ENCODE data around the gene MREG. TPM values are rescaled to one million over a fixed set of nuclear protein-coding genes. Genes with fewer than 3 reads are reported as not detected.
"Not testable (repeated sequence)": the region's sequence is repeated elsewhere in the genome, so short reads cannot be mapped to it uniquely, and the experiment has no call there.

Gene MREG
- total RNA-seq, 2 experiments from 2014 or later: 16.2 to 26.7 TPM

GRCh38 chr2:215973954-215974699 lies 39.2 kb downstream of the MREG start:
- DNase-seq (no peak), ATAC-seq (no peak)
- Mint-ChIP-seq H3K9me3 (ENCODE audit: low read depth) (no peaks in the 10 kb centered on the region), H3K27me3 (no peaks in the 10 kb centered on the region), H3K4me1 (peaks cover 65% of the 10 kb centered on the region), H3K4me3 (no peak overlapping the region), H3K36me3 (peaks cover 45% of the 10 kb centered on the region), H3K27ac (no peak overlapping the region)
- CTCF ChIA-PET: interaction anchor here (1.4 kb wide), 1 partner anchor 11 kb away, joined by 3 read pairs; no protein-coding TSS in a partner anchor

GRCh38 chr2:215973145-215973792 lies 40.1 kb downstream of the MREG start:
- DNase-seq: no peak
- no peak for ATAC-seq
- H3K36me3 Mint-ChIP-seq: peaks cover 44% of the 10 kb centered on the region
- peak overlapping the region; percentile 4 for H3K27ac Mint-ChIP-seq
- CTCF ChIA-PET: interaction anchor here (1.3 to 1.6 kb wide), 2 partner anchors 12 to 32 kb away, joined by 3 to 5 read pairs; no protein-coding TSS in a partner anchor
- H3K9me3 Mint-ChIP-seq (ENCODE audit: low read depth): no peaks in the 10 kb centered on the region
- no peak overlapping the region for H3K4me3 Mint-ChIP-seq
- peaks cover 62% of the 10 kb centered on the region for H3K4me1 Mint-ChIP-seq
- H3K27me3 Mint-ChIP-seq: no peaks in the 10 kb centered on the region

- CTCF ChIA-PET: interaction anchor here (0.9 to 1.6 kb wide), 3 partner anchors 14 to 48 kb away, joined by 3 to 5 read pairs (median 4); no protein-coding TSS in a partner anchor
- H3K27ac Mint-ChIP-seq: no peak overlapping the region
- no peaks in the 10 kb centered on the region for H3K27me3 Mint-ChIP-seq
- ATAC-seq (no peak), DNase-seq (no peak)
- peaks cover 62% of the 10 kb centered on the region for H3K4me1 Mint-ChIP-seq
- H3K36me3 Mint-ChIP-seq: peaks cover 39% of the 10 kb centered on the region
- no peaks in the 10 kb centered on the region for H3K9me3 Mint-ChIP-seq (ENCODE audit: low read depth)
- H3K4me3 Mint-ChIP-seq: no peak overlapping the region
Measured at GRCh38 chr2:215971671-215972070, 41.7 kb downstream of the MREG start.

- H3K4me3 Mint-ChIP-seq; CTCF ChIA-PET; H3K27ac Mint-ChIP-seq; H3K9me3 Mint-ChIP-seq (ENCODE audit: low read depth); DNase-seq; H3K27me3 Mint-ChIP-seq; ATAC-seq: not testable (repeated sequence)
- Mint-ChIP-seq H3K4me1 (peaks cover 66% of the 10 kb centered on the region), H3K36me3 (peaks cover 34% of the 10 kb centered on the region)
Measured at GRCh38 chr2:215970894-215971293, 42.5 kb downstream of the MREG start.

- no peak for DNase-seq
- Mint-ChIP-seq H3K4me1 (peaks cover 70% of the 10 kb centered on the region), H3K27me3 (no peaks in the 10 kb centered on the region), H3K36me3 (peaks cover 34% of the 10 kb centered on the region), H3K9me3 (ENCODE audit: low read depth) (no peaks in the 10 kb centered on the region), H3K27ac (no peak overlapping the region), H3K4me3 (no peak overlapping the region)
- no peak for ATAC-seq
- CTCF ChIA-PET: no interaction called here
Measured at GRCh38 chr2:215970425-215970824, 42.9 kb downstream of the MREG start.

GRCh38 chr2:215969131-215969841 lies 44.1 kb downstream of the MREG start:
- CTCF ChIA-PET: interaction anchor here (1.3 to 2.3 kb wide), 5 partner anchors 10 to 63 kb away, joined by 3 to 9 read pairs (median 8); no protein-coding TSS in a partner anchor
- no peak for DNase-seq
- Mint-ChIP-seq H3K9me3 (ENCODE audit: low read depth) (no peaks in the 10 kb centered on the region), H3K36me3 (peaks cover 37% of the 10 kb centered on the region), H3K4me3 (no peak overlapping the region), H3K27ac (peak overlapping the region; percentile 55), H3K27me3 (no peaks in the 10 kb centered on the region), H3K4me1 (peaks cover 71% of the 10 kb centered on the region)
- no peak for ATAC-seq

GRCh38 chr2:215968499-215968898 lies 44.9 kb downstream of the MREG start:
- DNase-seq (no peak), ATAC-seq (no peak)
- Mint-ChIP-seq H3K4me3 (no peak overlapping the region), H3K27ac (peak overlapping the region; percentile 84), H3K36me3 (peaks cover 39% of the 10 kb centered on the region), H3K9me3 (ENCODE audit: low read depth) (no peaks in the 10 kb centered on the region), H3K4me1 (peaks cover 69% of the 10 kb centered on the region), H3K27me3 (no peaks in the 10 kb centered on the region)
- CTCF ChIA-PET: interaction anchor here (0.9 to 2.3 kb wide), 10 partner anchors 11 to 65 kb away, joined by 3 to 9 read pairs (median 4); no protein-coding TSS in a partner anchor

- ATAC-seq (peak; percentile 77), DNase-seq (peak; percentile 54)
- Mint-ChIP-seq H3K36me3 (peaks cover 34% of the 10 kb centered on the region), H3K9me3 (ENCODE audit: low read depth) (no peaks in the 10 kb centered on the region), H3K27me3 (no peaks in the 10 kb centered on the region), H3K4me3 (no peak overlapping the region), H3K4me1 (peaks cover 64% of the 10 kb centered on the region), H3K27ac (peak overlapping the region; percentile 84)
- CTCF ChIA-PET: interaction anchor here (0.9 to 2.3 kb wide), 9 partner anchors 11 to 66 kb away, joined by 3 to 9 read pairs (median 4); no protein-coding TSS in a partner anchor
Measured at GRCh38 chr2:215967590-215968378, 45.6 kb downstream of the MREG start.

- Mint-ChIP-seq H3K4me3 (no peak overlapping the region), H3K4me1 (peaks cover 64% of the 10 kb centered on the region), H3K9me3 (ENCODE audit: low read depth) (no peaks in the 10 kb centered on the region), H3K36me3 (peaks cover 38% of the 10 kb centered on the region), H3K27me3 (no peaks in the 10 kb centered on the region), H3K27ac (peak overlapping the region; percentile 62)
- DNase-seq: no peak
- no peak for ATAC-seq
- CTCF ChIA-PET: interaction anchor here (1.1 to 2.3 kb wide), 4 partner anchors 12 to 532 kb away, joined by 5 to 9 read pairs (median 8); partner anchors contain the start of gene RPL37A
Measured at GRCh38 chr2:215966951-215967350, 46.4 kb downstream of the MREG start.

GRCh38 chr2:215966274-215966673 lies 47.1 kb downstream of the MREG start:
- peak; percentile 47 for ATAC-seq
- no peaks in the 10 kb centered on the region for H3K27me3 Mint-ChIP-seq
- peak overlapping the region; percentile 56 for H3K4me3 Mint-ChIP-seq
- no peaks in the 10 kb centered on the region for H3K9me3 Mint-ChIP-seq (ENCODE audit: low read depth)
- DNase-seq: no peak
- CTCF ChIA-PET: interaction anchor here (0.9 to 3.3 kb wide), 7 partner anchors 9 to 532 kb away, joined by 3 to 20 read pairs (median 5); partner anchors contain the start of gene RPL37A
- peak overlapping the region; percentile 73 for H3K27ac Mint-ChIP-seq
- H3K4me1 Mint-ChIP-seq: peaks cover 61% of the 10 kb centered on the region
- H3K36me3 Mint-ChIP-seq: peaks cover 33% of the 10 kb centered on the region

- Mint-ChIP-seq H3K27ac (peak overlapping the region; percentile 73), H3K4me3 (peak overlapping the region; percentile 56), H3K27me3 (no peaks in the 10 kb centered on the region), H3K36me3 (peaks cover 32% of the 10 kb centered on the region), H3K4me1 (peaks cover 56% of the 10 kb centered on the region), H3K9me3 (ENCODE audit: low read depth) (no peaks in the 10 kb centered on the region)
- CTCF ChIA-PET: interaction anchor here (0.9 to 3.3 kb wide), 7 partner anchors 8 to 533 kb away, joined by 3 to 20 read pairs (median 5); partner anchors contain the start of gene RPL37A
- ATAC-seq: no peak
- DNase-seq: no peak
Measured at GRCh38 chr2:215965532-215966165, 47.7 kb downstream of the MREG start.

GRCh38 chr2:215961981-215962380 lies 51.4 kb downstream of the MREG start:
- peaks cover 29% of the 10 kb centered on the region for H3K4me1 Mint-ChIP-seq
- no peaks in the 10 kb centered on the region for H3K9me3 Mint-ChIP-seq (ENCODE audit: low read depth)
- no peak for DNase-seq
- no peak overlapping the region for H3K4me3 Mint-ChIP-seq
- H3K27me3 Mint-ChIP-seq: no peaks in the 10 kb centered on the region
- CTCF ChIA-PET: interaction anchor here (1.2 to 1.9 kb wide), 3 partner anchors 11 to 60 kb away, joined by 3 to 7 read pairs (median 3); no protein-coding TSS in a partner anchor
- no peak for ATAC-seq
- peaks cover 30% of the 10 kb centered on the region for H3K36me3 Mint-ChIP-seq
- no peak overlapping the region for H3K27ac Mint-ChIP-seq

Data from activated CD8-positive, alpha-beta memory T cell treated with anti-CD3 and anti-CD28 coated beads, Interleukin-2, amount 10 ng/mL, durations not matched to agents 7 days and 5 days (primary cell).